Transverse colon (tissue), 3 donors: ENCODE results near the gene ERN2.

Experiments
- CTCF ChIP-seq, 5 experiments: fragments of 200-600 bp in 3 of 5; fragments of 450-650 bp in 2 of 5; sonication (generic) in 3 of 5; IDR thresholded peaks; 1 replicate in 2 of 5; 2 replicates in 3 of 5; pipeline ENCODE4 v1.5.1; 2016 to 2017; ENCODE audit warnings: antibody characterized with exemption in 5 of 5, inconsistent platforms in 3 of 5, mild to moderate bottlenecking in 2 of 5, moderate library complexity in 1 of 5
- EP300 ChIP-seq: sonication (generic); formaldehyde crosslinking; IDR thresholded peaks from one replicate; pipeline ENCODE4 v1.6.1; 2017; ENCODE audit warnings: antibody characterized with exemption, low read depth

GRCh38 chr16:23650674-23651416 is 62.2 kb downstream of the ERN2 start:
- TF ChIP-seq CTCF (IDR thresholded peaks at IDR 0.05) (no peak), EP300 (no peak)
